ENCODE measurements around the gene SLC25A29.

The SLC25A29 gene

DNA sequence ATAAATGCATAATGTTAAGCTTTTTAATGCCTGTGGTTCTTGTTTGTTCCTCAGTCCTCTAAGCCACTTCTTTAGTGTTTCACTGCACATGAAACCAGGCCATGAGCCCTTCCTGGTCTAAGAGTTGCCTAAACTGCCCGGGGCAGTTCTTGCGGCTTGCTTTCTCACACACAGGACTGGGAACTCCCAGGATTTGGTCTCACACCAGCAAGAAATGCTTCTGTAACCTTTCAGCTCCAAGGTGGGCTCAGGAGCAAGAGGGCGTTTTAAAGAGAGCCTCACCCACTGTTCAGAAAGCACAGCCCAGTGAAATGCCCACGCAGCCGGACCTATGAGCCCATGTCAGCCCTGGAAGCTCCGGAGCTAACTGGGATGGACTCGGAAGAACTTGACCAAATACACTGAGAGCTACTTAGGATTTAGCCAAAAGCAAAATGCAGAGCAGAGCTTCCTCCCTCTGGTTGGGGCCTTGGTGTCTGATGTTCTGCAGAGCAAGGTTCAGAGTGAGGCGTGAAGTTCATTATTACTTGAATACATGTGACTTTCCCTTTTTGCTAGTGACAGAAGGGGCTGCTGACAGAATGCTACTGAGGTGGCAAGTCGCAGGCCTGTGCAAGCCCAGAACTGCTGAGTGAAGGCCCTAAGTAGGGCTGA lies 23.4 kb downstream of the SLC25A29 start:
- Histone ChIP-seq H3K9me3 (ENCODE audit: severe bottlenecking) (no peaks in the 10 kb centered on the region), H3K27ac (ENCODE audit: poor library complexity, severe bottlenecking) (peak overlapping the region; percentile 41), H3K4me3 (ENCODE audit: severe bottlenecking) (no peak overlapping the region), H3K36me3 (ENCODE audit: low read depth) (peaks cover 5% of the 10 kb centered on the region), H3K4me1 (ENCODE audit: insufficient read depth, poor library complexity, severe bottlenecking) (peaks cover 35% of the 10 kb centered on the region), H3K27me3 (ENCODE audit: insufficient read depth, poor library complexity, severe bottlenecking) (no peaks in the 10 kb centered on the region)
- DNase-seq (ENCODE audit: low spot score) = no peak
- no peak for TF ChIP-seq CTCF (IDR thresholded peaks at IDR 0.05; ENCODE audit: poor library complexity, severe bottlenecking)
- peak; percentile 19; the same call in 1 of the 3 replicates for ATAC-seq (ENCODE audit: low read depth)

DNA sequence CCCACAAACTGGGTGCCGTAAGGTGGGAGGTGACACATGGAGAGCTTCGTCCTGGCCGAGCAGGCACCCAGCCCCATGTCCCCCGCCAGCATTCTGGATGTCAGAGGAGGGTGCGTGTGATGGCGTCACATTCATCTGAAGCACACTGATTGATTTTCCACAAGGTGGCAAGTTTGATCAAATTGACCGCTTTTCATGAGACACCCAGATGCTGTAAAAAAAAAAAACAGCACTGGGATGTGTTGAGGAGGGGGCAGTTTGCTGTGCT lies 24.2 kb downstream of the SLC25A29 start:
- H3K4me3 ChIP-seq (ENCODE audit: severe bottlenecking) = no peak overlapping the region
- no peak for TF ChIP-seq CTCF (IDR thresholded peaks at IDR 0.05; ENCODE audit: poor library complexity, severe bottlenecking)
- no peaks in the 10 kb centered on the region for H3K27me3 ChIP-seq (ENCODE audit: insufficient read depth, poor library complexity, severe bottlenecking)
- ATAC-seq (ENCODE audit: low read depth) = no peak
- H3K9me3 ChIP-seq (ENCODE audit: severe bottlenecking) = no peaks in the 10 kb centered on the region
- H3K36me3 ChIP-seq (ENCODE audit: low read depth) = peaks cover 12% of the 10 kb centered on the region
- peak overlapping the region; percentile 41 for H3K27ac ChIP-seq (ENCODE audit: poor library complexity, severe bottlenecking)
- DNase-seq (ENCODE audit: low spot score) = no peak
- H3K4me1 ChIP-seq (ENCODE audit: insufficient read depth, poor library complexity, severe bottlenecking) = peaks cover 35% of the 10 kb centered on the region

DNA sequence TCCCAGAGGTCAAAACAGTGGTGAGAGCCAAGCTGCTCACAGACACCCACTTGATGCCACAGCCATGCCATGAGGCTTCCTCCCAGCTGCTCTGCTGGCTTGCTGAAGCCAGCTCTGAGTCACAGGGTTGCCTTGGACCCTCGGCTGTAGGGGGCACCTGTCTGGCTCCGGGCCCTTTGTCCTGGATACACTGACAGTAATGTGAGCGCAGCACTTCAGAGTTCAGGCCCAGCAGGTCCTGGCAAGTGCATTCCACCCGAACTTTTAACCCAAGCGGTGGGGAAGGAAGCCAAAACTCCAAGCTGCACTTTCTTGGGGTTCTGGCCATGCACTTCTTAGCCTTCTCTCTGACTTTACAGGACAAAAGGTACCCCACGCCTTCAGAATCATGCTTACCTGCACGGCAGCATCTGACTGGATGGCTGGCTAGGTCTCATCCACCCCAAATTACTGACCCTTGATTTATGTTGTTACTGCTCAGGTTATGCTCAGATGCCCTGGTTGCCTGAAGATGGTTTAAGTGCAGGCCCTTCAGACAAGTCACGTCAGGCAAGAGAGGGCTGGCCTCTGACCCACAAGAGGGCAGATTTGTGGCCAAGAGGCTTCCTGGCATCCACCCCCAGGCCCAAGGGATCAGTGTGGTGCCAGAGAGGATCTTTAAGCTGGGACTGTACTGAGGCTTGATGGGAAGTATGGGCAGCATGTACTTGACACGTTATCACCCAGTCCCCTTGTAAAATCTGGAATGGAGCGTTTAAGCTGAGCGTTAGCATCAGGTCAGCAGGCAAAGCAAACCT lies 24.8 kb downstream of the SLC25A29 start:
- no peak overlapping the region for H3K4me3 ChIP-seq (ENCODE audit: severe bottlenecking)
- H3K36me3 ChIP-seq (ENCODE audit: low read depth) = peaks cover 17% of the 10 kb centered on the region
- ATAC-seq (ENCODE audit: low read depth) = peak; percentile 1; the same call in 1 of the 3 replicates
- no peaks in the 10 kb centered on the region for H3K9me3 ChIP-seq (ENCODE audit: severe bottlenecking)
- TF ChIP-seq CTCF (IDR thresholded peaks at IDR 0.05; ENCODE audit: poor library complexity, severe bottlenecking) = no peak
- peaks cover 35% of the 10 kb centered on the region for H3K4me1 ChIP-seq (ENCODE audit: insufficient read depth, poor library complexity, severe bottlenecking)
- peak overlapping the region; percentile 41 for H3K27ac ChIP-seq (ENCODE audit: poor library complexity, severe bottlenecking)
- H3K27me3 ChIP-seq (ENCODE audit: insufficient read depth, poor library complexity, severe bottlenecking) = no peaks in the 10 kb centered on the region
- DNase-seq (ENCODE audit: low spot score) = no peak

GRCh38 chr14:100279563-100279962 lies 26.7 kb downstream of the SLC25A29 start:
- TF ChIP-seq CTCF (IDR thresholded peaks at IDR 0.05; ENCODE audit: poor library complexity, severe bottlenecking) = no peak
- no peaks in the 10 kb centered on the region for H3K27me3 ChIP-seq (ENCODE audit: insufficient read depth, poor library complexity, severe bottlenecking)
- H3K27ac ChIP-seq (ENCODE audit: poor library complexity, severe bottlenecking) = peak overlapping the region; percentile 41
- no peak for ATAC-seq (ENCODE audit: low read depth)
- no peak overlapping the region for H3K4me3 ChIP-seq (ENCODE audit: severe bottlenecking)
- peaks cover 35% of the 10 kb centered on the region for H3K36me3 ChIP-seq (ENCODE audit: low read depth)
- H3K9me3 ChIP-seq (ENCODE audit: severe bottlenecking) = no peaks in the 10 kb centered on the region
- H3K4me1 ChIP-seq (ENCODE audit: insufficient read depth, poor library complexity, severe bottlenecking) = peaks cover 35% of the 10 kb centered on the region
- no peak for DNase-seq (ENCODE audit: low spot score)

DNA sequence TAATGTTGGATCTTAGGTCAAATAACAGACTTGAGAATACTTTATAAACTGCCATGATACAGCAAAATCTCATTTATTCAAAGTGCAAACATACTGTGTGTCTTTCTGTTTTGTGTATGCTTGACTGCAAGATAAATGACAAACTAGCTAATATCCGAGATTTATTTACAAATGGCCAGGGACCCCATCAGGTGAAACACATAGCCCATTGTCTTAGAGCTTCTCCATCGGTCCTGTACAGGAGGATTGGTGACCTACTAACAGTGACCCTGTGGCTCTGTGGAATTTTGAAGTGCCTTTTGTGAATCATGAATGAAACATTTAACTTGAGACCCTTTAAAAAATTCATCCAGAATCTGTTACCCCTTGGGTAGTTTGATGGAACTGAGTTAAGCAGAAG lies 27.1 kb downstream of the SLC25A29 start:
- ATAC-seq (ENCODE audit: low read depth) (no peak), DNase-seq (ENCODE audit: low spot score) (no peak)
- Histone ChIP-seq H3K4me1 (ENCODE audit: insufficient read depth, poor library complexity, severe bottlenecking) (peaks cover 35% of the 10 kb centered on the region), H3K36me3 (ENCODE audit: low read depth) (peaks cover 39% of the 10 kb centered on the region), H3K4me3 (ENCODE audit: severe bottlenecking) (no peak overlapping the region), H3K9me3 (ENCODE audit: severe bottlenecking) (no peaks in the 10 kb centered on the region), H3K27ac (ENCODE audit: poor library complexity, severe bottlenecking) (peak overlapping the region; percentile 30), H3K27me3 (ENCODE audit: insufficient read depth, poor library complexity, severe bottlenecking) (no peaks in the 10 kb centered on the region)
- peak; percentile 8 for TF ChIP-seq CTCF (IDR thresholded peaks at IDR 0.05; ENCODE audit: poor library complexity, severe bottlenecking)
